IPS-18c (cell line): Measurements from ENCODE around the gene DUSP6.

ENCODE experiments used
- H3K4me3 ChIP-seq: 2 replicates; pipeline ENCODE4 v1.7.0; 2013; ENCODE audit warnings: low read depth, mild to moderate bottlenecking, low read length, moderate library complexity; ENCODE audit not compliant: insufficient read depth
- H3K9me3 ChIP-seq: one replicate; pipeline ENCODE4 v1.6.1; 2013; ENCODE audit warnings: mild to moderate bottlenecking, low read length, moderate library complexity; ENCODE audit not compliant: control insufficient read depth, insufficient read depth

Gene DUSP6

GRCh38 chr12:89324437-89324836 lies 27.9 kb downstream of the DUSP6 start:
- Histone ChIP-seq H3K4me3 (no peak overlapping the region), H3K9me3 (no peaks in the 10 kb centered on the region)

GRCh38 chr12:89323568-89324218 lies 28.6 kb downstream of the DUSP6 start:
- H3K9me3 ChIP-seq: no peaks in the 10 kb centered on the region
- no peak overlapping the region for H3K4me3 ChIP-seq

GRCh38 chr12:89320735-89321134 lies 31.6 kb downstream of the DUSP6 start:
- no peaks in the 10 kb centered on the region for H3K9me3 ChIP-seq
- H3K4me3 ChIP-seq: no peak overlapping the region

- H3K4me3 ChIP-seq: no peak overlapping the region
- no peaks in the 10 kb centered on the region for H3K9me3 ChIP-seq
Observed at GRCh38 chr12:89319606-89320005, 32.7 kb downstream of the DUSP6 start.

GRCh38 chr12:89319122-89319521 lies 33.2 kb downstream of the DUSP6 start:
- no peak overlapping the region for H3K4me3 ChIP-seq
- H3K9me3 ChIP-seq: no peaks in the 10 kb centered on the region

- no peaks in the 10 kb centered on the region for H3K9me3 ChIP-seq
- H3K4me3 ChIP-seq: no peak overlapping the region
Observed at GRCh38 chr12:89316705-89317139, 35.6 kb downstream of the DUSP6 start.

- no peak overlapping the region for H3K4me3 ChIP-seq
- H3K9me3 ChIP-seq: no peaks in the 10 kb centered on the region
Observed at GRCh38 chr12:89314060-89314761, 38.1 kb downstream of the DUSP6 start.

GRCh38 chr12:89311703-89312293 lies 40.5 kb downstream of the DUSP6 start:
- no peaks in the 10 kb centered on the region for H3K9me3 ChIP-seq

GRCh38 chr12:89309815-89310214 lies 42.5 kb downstream of the DUSP6 start:
- no peaks in the 10 kb centered on the region for H3K9me3 ChIP-seq

More at GRCh38 chr12:89311703-89312293, 40.5 kb downstream of the DUSP6 start:
- H3K4me3 ChIP-seq: no peak overlapping the region

GRCh38 chr12:89309440-89309802 lies 42.9 kb downstream of the DUSP6 start:
- no peaks in the 10 kb centered on the region for H3K9me3 ChIP-seq
- H3K4me3 ChIP-seq: no peak overlapping the region

More at GRCh38 chr12:89309815-89310214, 42.5 kb downstream of the DUSP6 start:
- H3K4me3 ChIP-seq: no peak overlapping the region

GRCh38 chr12:89307474-89308253 lies 44.6 kb downstream of the DUSP6 start:
- H3K4me3 ChIP-seq: no peak overlapping the region
- H3K9me3 ChIP-seq: no peaks in the 10 kb centered on the region

GRCh38 chr12:89306827-89307473 lies 45.4 kb downstream of the DUSP6 start:
- Histone ChIP-seq H3K4me3 (no peak overlapping the region), H3K9me3 (no peaks in the 10 kb centered on the region)

- H3K4me3 ChIP-seq: no peak overlapping the region
Observed at GRCh38 chr12:89305373-89305772, 46.9 kb downstream of the DUSP6 start.

GRCh38 chr12:89299931-89300330 lies 52.4 kb downstream of the DUSP6 start:
- Histone ChIP-seq H3K9me3 (no peaks in the 10 kb centered on the region), H3K4me3 (no peak overlapping the region)

More at GRCh38 chr12:89305373-89305772, 46.9 kb downstream of the DUSP6 start:
- no peaks in the 10 kb centered on the region for H3K9me3 ChIP-seq

GRCh38 chr12:89299417-89299816 lies 52.9 kb downstream of the DUSP6 start:
- H3K4me3 ChIP-seq: no peak overlapping the region
- H3K9me3 ChIP-seq: no peaks in the 10 kb centered on the region
